ENCODE results near the gene SLC1A7. TPM values are rescaled to one million over a fixed set of nuclear protein-coding genes. Genes with fewer than 3 reads are reported as not detected.

The SLC1A7 gene
- total and polyA plus RNA-seq, 2 of the 13 experiments (the other 11 are each of a cell fraction or from before 2014, with no cell fraction given) = 0.04 to 2.0 TPM

- TF ChIP-seq ZNF24 (IDR thresholded peaks at IDR 0.05) (peak; percentile 75), ZNF225 (CRISPR knock-in tag; IDR thresholded peaks at IDR 0.05) (no peak), HNF4G (IDR thresholded peaks at IDR 0.05; ENCODE audit: borderline replicate concordance, low read depth, low read length) (peak; percentile 31; the same call in 1 of the 2 replicates), HNF4G (CRISPR knock-in tag; IDR thresholded peaks at IDR 0.05; ENCODE audit: borderline replicate concordance, low read depth) (no peak), ZNF530 (CRISPR knock-in tag; IDR thresholded peaks at IDR 0.05; ENCODE audit: low read depth) (no peak), SOX6 (IDR thresholded peaks at IDR 0.05) (no peak), SOX6 (CRISPR knock-in tag; IDR thresholded peaks at IDR 0.05) (no peak), RBAK (CRISPR knock-in tag; IDR thresholded peaks at IDR 0.05) (peak; percentile 100), ZNF264 (CRISPR knock-in tag; IDR thresholded peaks at IDR 0.05) (no peak), ZNF614 (CRISPR knock-in tag; IDR thresholded peaks at IDR 0.05; ENCODE audit: borderline replicate concordance) (no peak), ZBTB26 (CRISPR knock-in tag; IDR thresholded peaks at IDR 0.05; ENCODE audit: borderline replicate concordance) (no peak), ZNF749 (CRISPR knock-in tag; IDR thresholded peaks at IDR 0.05; ENCODE audit: borderline replicate concordance) (no peak), SP2 (CRISPR knock-in tag; IDR thresholded peaks at IDR 0.05) (no peak), TEAD3 (CRISPR knock-in tag; optimal IDR thresholded peaks at IDR 0.05; ENCODE audit: borderline replicate concordance) (peak; percentile 29), ETV6 (CRISPR knock-in tag; conservative IDR thresholded peaks at IDR 0.05) (no peak), SALL1 (CRISPR knock-in tag; IDR thresholded peaks at IDR 0.05) (no peak), CREB3 (CRISPR knock-in tag; IDR thresholded peaks at IDR 0.05) (no peak)
- TF ChIP-seq, protein P1, sequence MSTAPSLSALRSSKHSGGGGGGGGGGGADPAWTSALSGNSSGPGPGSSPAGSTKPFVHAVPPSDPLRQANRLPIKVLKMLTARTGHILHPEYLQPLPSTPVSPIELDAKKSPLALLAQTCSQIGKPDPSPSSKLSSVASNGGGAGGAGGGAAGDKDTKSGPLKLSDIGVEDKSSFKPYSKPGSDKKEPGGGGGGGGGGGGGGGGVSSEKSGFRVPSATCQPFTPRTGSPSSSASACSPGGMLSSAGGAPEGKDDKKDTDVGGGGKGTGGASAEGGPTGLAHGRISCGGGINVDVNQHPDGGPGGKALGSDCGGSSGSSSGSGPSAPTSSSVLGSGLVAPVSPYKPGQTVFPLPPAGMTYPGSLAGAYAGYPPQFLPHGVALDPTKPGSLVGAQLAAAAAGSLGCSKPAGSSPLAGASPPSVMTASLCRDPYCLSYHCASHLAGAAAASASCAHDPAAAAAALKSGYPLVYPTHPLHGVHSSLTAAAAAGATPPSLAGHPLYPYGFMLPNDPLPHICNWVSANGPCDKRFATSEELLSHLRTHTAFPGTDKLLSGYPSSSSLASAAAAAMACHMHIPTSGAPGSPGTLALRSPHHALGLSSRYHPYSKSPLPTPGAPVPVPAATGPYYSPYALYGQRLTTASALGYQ (CRISPR knock-in tag; IDR thresholded peaks at IDR 0.05) = no peak
- TF ChIP-seq, protein P2, sequence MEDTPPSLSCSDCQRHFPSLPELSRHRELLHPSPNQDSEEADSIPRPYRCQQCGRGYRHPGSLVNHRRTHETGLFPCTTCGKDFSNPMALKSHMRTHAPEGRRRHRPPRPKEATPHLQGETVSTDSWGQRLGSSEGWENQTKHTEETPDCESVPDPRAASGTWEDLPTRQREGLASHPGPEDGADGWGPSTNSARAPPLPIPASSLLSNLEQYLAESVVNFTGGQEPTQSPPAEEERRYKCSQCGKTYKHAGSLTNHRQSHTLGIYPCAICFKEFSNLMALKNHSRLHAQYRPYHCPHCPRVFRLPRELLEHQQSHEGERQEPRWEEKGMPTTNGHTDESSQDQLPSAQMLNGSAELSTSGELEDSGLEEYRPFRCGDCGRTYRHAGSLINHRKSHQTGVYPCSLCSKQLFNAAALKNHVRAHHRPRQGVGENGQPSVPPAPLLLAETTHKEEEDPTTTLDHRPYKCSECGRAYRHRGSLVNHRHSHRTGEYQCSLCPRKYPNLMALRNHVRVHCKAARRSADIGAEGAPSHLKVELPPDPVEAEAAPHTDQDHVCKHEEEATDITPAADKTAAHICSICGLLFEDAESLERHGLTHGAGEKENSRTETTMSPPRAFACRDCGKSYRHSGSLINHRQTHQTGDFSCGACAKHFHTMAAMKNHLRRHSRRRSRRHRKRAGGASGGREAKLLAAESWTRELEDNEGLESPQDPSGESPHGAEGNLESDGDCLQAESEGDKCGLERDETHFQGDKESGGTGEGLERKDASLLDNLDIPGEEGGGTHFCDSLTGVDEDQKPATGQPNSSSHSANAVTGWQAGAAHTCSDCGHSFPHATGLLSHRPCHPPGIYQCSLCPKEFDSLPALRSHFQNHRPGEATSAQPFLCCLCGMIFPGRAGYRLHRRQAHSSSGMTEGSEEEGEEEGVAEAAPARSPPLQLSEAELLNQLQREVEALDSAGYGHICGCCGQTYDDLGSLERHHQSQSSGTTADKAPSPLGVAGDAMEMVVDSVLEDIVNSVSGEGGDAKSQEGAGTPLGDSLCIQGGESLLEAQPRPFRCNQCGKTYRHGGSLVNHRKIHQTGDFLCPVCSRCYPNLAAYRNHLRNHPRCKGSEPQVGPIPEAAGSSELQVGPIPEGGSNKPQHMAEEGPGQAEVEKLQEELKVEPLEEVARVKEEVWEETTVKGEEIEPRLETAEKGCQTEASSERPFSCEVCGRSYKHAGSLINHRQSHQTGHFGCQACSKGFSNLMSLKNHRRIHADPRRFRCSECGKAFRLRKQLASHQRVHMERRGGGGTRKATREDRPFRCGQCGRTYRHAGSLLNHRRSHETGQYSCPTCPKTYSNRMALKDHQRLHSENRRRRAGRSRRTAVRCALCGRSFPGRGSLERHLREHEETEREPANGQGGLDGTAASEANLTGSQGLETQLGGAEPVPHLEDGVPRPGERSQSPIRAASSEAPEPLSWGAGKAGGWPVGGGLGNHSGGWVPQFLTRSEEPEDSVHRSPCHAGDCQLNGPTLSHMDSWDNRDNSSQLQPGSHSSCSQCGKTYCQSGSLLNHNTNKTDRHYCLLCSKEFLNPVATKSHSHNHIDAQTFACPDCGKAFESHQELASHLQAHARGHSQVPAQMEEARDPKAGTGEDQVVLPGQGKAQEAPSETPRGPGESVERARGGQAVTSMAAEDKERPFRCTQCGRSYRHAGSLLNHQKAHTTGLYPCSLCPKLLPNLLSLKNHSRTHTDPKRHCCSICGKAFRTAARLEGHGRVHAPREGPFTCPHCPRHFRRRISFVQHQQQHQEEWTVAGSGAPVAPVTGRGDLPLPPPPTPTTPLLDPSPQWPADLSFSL (CRISPR knock-in tag; IDR thresholded peaks at IDR 0.05) = no peak
These were observed 30.1 kb downstream of the SLC1A7 start (continued) for GRCh38 chr1:53112271-53112774.

Measured in HepG2 (cell line).